MM.1S (cell line): ENCODE results near the gene AGAP1.

Experiments
- EZH2 ChIP-seq: fragments of 300-600 bp; sonication (generic); optimal IDR thresholded peaks from 2 replicates; pipeline ENCODE3; 2017; ENCODE audit warnings: low read depth, mild to moderate bottlenecking, antibody characterized with exemption, low read length, mixed read lengths
- EZH2phosphoT487 ChIP-seq: fragments of 300-600 bp; sonication (generic); IDR thresholded peaks from 2 replicates; pipeline ENCODE4 v1.6.1; 2018; ENCODE audit warnings: antibody characterized with exemption, low read length
- TF ChIP-seq, protein P1 (sequence below): fragments of 300-600 bp; sonication (generic); IDR thresholded peaks from 2 replicates; pipeline ENCODE4 v1.5.1; 2016; ENCODE audit warnings: antibody characterized with exemption, low read length, mixed read lengths

DNA sequence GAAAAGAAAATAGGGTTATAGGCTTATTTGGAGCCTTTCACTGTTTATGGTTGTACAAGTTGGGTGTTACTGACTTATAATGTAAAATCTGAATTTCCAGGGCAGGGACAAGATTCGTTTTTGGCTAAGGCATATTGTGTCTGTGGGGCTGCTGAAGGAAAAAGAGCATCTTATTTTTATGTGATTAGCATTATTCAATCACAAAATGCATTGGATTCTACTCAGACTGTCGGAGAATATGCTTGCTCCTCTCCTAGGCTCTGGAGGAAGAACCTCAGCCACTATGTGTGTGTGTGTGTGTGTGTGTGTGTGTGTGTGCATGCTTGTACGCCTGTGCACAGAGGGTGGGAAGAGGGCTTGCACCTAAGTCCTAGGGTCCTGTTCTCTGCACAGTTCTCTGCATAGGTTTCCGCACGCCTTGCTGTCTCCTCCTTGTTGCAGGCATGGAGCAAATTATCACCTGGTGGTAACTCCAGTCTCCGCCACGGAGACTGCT lies 44.3 kb downstream of the AGAP1 start:
- TF ChIP-seq, protein P1, sequence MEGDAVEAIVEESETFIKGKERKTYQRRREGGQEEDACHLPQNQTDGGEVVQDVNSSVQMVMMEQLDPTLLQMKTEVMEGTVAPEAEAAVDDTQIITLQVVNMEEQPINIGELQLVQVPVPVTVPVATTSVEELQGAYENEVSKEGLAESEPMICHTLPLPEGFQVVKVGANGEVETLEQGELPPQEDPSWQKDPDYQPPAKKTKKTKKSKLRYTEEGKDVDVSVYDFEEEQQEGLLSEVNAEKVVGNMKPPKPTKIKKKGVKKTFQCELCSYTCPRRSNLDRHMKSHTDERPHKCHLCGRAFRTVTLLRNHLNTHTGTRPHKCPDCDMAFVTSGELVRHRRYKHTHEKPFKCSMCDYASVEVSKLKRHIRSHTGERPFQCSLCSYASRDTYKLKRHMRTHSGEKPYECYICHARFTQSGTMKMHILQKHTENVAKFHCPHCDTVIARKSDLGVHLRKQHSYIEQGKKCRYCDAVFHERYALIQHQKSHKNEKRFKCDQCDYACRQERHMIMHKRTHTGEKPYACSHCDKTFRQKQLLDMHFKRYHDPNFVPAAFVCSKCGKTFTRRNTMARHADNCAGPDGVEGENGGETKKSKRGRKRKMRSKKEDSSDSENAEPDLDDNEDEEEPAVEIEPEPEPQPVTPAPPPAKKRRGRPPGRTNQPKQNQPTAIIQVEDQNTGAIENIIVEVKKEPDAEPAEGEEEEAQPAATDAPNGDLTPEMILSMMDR: no peak
- TF ChIP-seq EZH2: no peak
- TF ChIP-seq EZH2phosphoT487: no peak
